Measurements from ENCODE around the gene PLEKHA8. TPM values are rescaled to one million over a fixed set of nuclear protein-coding genes. Genes with fewer than 3 reads are reported as not detected.

The PLEKHA8 gene
- total and polyA plus RNA-seq, 8 donors, result 2.2 to 18.5 (median 6.0) TPM

DNA sequence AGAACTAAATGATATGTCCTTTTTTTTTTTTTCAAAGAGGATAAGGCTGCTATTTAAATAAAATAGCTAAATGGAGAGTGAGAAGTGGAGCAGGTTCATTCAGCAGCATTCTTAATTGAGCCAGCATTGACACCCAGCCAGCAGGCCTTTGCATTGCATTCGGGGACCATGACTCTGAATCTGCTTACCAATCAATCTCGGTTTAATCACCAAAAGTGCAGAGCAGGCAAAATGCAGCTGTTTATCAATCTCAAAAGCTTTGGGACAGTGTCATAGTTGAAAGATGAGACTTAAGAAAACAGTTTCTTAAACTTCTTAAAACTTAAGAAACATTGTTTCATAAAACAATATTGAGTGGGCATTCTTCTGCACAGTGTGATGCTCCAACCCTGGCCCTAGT is 51.7 kb downstream of the PLEKHA8 start:
- intact Hi-C loops (cut with DNase I; ENCODE audit: low total_unique reads), result no loop called here
- H3K27ac ChIP-seq, result no peak overlapping the region
- no peaks in the 10 kb centered on the region for H3K9me3 ChIP-seq
- DNase-seq, result no peak
- no peaks in the 10 kb centered on the region for H3K27me3 ChIP-seq
- WGBS, 5 donors, result 91 to 97% (median 94%) methylated on average over 2 of the region's 2 CpGs
- TF ChIP-seq CTCF (IDR thresholded peaks at IDR 0.05) (no peak), POLR2A (IDR thresholded peaks at IDR 0.05) (no peak)
- peaks cover 3 to 26% (median 19%) of the 10 kb centered on the region in 4 donors for H3K36me3 ChIP-seq
- peaks cover 0 to 8% (median 3%) of the 10 kb centered on the region in 4 donors for H3K4me1 ChIP-seq
- no peak overlapping the region for H3K4me3 ChIP-seq

GRCh38 chr7:30080818-30081217 is 52.6 kb downstream of the PLEKHA8 start:
- H3K9me3 ChIP-seq, result no peaks in the 10 kb centered on the region
- TF ChIP-seq POLR2A (IDR thresholded peaks at IDR 0.05) (no peak), EP300 (IDR thresholded peaks at IDR 0.05) (no peak), CTCF (IDR thresholded peaks at IDR 0.05) (no peak), POLR2AphosphoS5 (IDR thresholded peaks at IDR 0.05) (no peak)
- peaks cover 0 to 8% (median 3%) of the 10 kb centered on the region in 4 donors for H3K4me1 ChIP-seq
- peaks cover 3 to 28% (median 20%) of the 10 kb centered on the region in 4 donors for H3K36me3 ChIP-seq
- no peaks in the 10 kb centered on the region for H3K27me3 ChIP-seq
- DNase-seq, result no peak
- WGBS, 5 donors, result 91 to 97% (median 95%) methylated on average over 3 of the region's 3 CpGs
- H3K27ac ChIP-seq, result no peak overlapping the region
- H3K4me3 ChIP-seq, result no peak overlapping the region
- intact Hi-C loops (cut with DNase I; ENCODE audit: low total_unique reads), result no loop called here

DNA sequence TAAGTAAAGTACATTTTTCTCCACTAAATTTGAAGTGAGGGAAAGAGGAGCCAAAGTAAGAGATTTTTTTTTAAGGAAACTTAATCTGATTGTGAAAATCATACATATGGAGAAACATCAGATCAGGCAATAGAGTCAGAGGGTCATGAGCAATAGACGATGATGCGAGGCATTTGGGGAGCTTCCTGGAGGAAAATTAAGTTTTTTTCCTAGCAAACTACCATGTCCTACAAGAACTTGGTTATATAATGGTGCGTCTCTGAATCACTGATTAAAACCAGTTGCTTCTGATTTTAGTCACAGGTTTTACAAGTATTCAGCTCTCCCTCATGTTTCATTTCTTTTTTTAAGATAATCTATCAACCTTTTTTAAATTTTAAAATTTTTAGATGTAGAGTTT is 54.5 kb downstream of the PLEKHA8 start:
- no peak overlapping the region for H3K4me3 ChIP-seq
- H3K27me3 ChIP-seq, result no peaks in the 10 kb centered on the region
- DNase-seq, result no peak
- TF ChIP-seq POLR2A (IDR thresholded peaks at IDR 0.05) (no peak), POLR2AphosphoS5 (IDR thresholded peaks at IDR 0.05) (no peak)
- no peaks in the 10 kb centered on the region for H3K4me1 ChIP-seq
- 90 to 95% (median 94%) methylated on average over 3 of the region's 3 CpGs for WGBS, 5 donors
- intact Hi-C loops (cut with DNase I; ENCODE audit: low total_unique reads), result no loop called here
- no peaks in the 10 kb centered on the region for H3K9me3 ChIP-seq
- peaks cover 3 to 28% (median 20%) of the 10 kb centered on the region in 4 donors for H3K36me3 ChIP-seq
- no peak overlapping the region for H3K27ac ChIP-seq

DNA sequence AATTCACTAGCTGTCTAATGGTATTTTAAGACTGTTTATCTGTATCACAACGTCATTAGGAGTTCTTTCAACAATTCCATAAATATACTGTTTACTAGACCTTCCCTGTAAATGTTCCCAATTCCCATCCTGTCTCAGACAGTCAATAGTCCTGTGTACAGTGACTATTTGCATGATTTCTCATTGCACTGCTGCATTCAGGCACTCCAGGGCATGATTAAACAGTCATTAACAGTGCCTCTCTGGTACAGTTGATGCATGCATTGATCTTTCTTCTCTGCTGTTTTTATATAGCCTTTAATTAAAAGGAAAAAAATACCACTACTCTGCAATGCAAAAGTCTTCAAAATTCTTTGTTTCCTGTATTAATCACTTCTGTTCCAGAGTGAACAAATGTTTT is 55.1 kb downstream of the PLEKHA8 start:
- Histone ChIP-seq H3K27ac (no peak overlapping the region), H3K27me3 (no peaks in the 10 kb centered on the region), H3K4me1 (no peaks in the 10 kb centered on the region), H3K36me3 (peaks cover 3 to 26% (median 19%) of the 10 kb centered on the region in 4 donors), H3K9me3 (no peaks in the 10 kb centered on the region), H3K4me3 (no peak overlapping the region)
- TF ChIP-seq CTCF (IDR thresholded peaks at IDR 0.05) (no peak), POLR2A (IDR thresholded peaks at IDR 0.05) (no peak), POLR2AphosphoS5 (IDR thresholded peaks at IDR 0.05) (no peak), EP300 (IDR thresholded peaks at IDR 0.05) (no peak)
- WGBS, 5 donors, result 19 to 63% (median 45%) methylated on average over 1 of the region's 1 CpG
- intact Hi-C loops (cut with DNase I; ENCODE audit: low total_unique reads), result no loop called here
- no peak for DNase-seq

GRCh38 chr7:30084212-30084611 is 56.0 kb downstream of the PLEKHA8 start:
- Histone ChIP-seq H3K36me3 (peaks cover 0 to 18% (median 10%) of the 10 kb centered on the region in 4 donors), H3K4me1 (no peaks in the 10 kb centered on the region), H3K27ac (no peak overlapping the region), H3K4me3 (no peak overlapping the region), H3K9me3 (no peaks in the 10 kb centered on the region), H3K27me3 (no peaks in the 10 kb centered on the region)
- DNase-seq, result no peak
- intact Hi-C loops (cut with DNase I; ENCODE audit: low total_unique reads), result no loop called here
- WGBS, 5 donors, result 91 to 99% (median 93%) methylated on average over 3 of the region's 3 CpGs
- TF ChIP-seq EP300 (IDR thresholded peaks at IDR 0.05), result no peak
- TF ChIP-seq CTCF (IDR thresholded peaks at IDR 0.05), result no peak
- TF ChIP-seq POLR2AphosphoS5 (IDR thresholded peaks at IDR 0.05), result no peak
- no peak for TF ChIP-seq POLR2A (IDR thresholded peaks at IDR 0.05)
